Thyroid gland (tissue), 4 donors: ENCODE results near the gene KCNIP4.

Source experiments
- CTCF ChIP-seq, 6 experiments: fragments of 200-600 bp in 3 of 6; fragments of 450-650 bp in 3 of 6; sonication (generic) in 3 of 6; IDR thresholded peaks; one replicate each; pipeline ENCODE4 v1.5.1; 2016 to 2019; ENCODE audit warnings: antibody characterized with exemption in 6 of 6, mild to moderate bottlenecking in 2 of 6, inconsistent platforms in 1 of 6, moderate library complexity in 1 of 6
- POLR2A ChIP-seq, 2 donors: fragments of 450-650 bp; IDR thresholded peaks; one replicate each; pipeline ENCODE4 v1.6.1; 2017; ENCODE audit warnings: antibody characterized with exemption in 2 of 2, mild to moderate bottlenecking in 2 of 2, moderate library complexity in 1 of 2

DNA sequence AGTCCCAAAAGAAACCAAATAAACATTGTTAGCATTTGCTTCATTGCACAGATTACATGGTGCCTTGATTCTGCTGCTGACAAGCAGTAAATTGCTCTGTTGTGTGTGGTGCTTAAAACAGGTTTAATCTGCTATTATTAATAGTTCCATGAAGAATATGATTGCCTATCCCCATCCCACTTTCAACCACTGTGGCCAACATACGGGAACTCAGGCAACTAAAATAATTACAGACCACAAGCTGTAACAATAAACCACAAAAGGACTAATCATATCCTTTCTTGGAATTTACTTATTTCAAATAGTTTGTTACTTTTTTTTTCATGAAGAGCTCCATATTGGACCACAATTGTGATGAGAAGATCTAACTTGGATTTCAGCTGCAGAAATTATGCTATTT lies 1116.8 kb downstream of the KCNIP4 start:
- no peak for TF ChIP-seq CTCF (IDR thresholded peaks at IDR 0.05)
- no peak for TF ChIP-seq POLR2A (IDR thresholded peaks at IDR 0.05)
